ENCODE measurements around the gene SKA3. TPM values are rescaled to one million over a fixed set of nuclear protein-coding genes. Genes with fewer than 3 reads are reported as not detected.
"Not testable (repeated sequence)": the region's sequence is repeated elsewhere in the genome, so short reads cannot be mapped to it uniquely, and the experiment has no call there.

SKA3 gene
- polyA plus RNA-seq, 1 experiment = 7.3 TPM

DNA sequence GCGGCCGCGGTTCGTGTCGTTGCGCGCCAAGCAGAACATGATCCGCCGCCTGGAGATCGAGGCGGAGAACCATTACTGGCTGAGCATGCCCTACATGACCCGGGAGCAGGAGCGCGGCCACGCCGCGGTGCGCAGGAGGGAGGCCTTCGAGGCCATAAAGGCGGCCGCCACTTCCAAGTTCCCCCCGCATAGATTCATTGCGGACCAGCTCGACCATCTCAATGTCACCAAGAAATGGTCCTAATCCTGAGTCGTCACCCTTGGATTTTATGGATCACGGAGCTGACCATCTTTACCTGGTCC is 581 bp upstream of the SKA3 start:
- no peak for DNase-seq (ENCODE audit: low read depth, low spot score)
- ChIA-PET CTCF (interaction anchor here (0.9 to 3.7 kb wide), 4 partner anchors 27 to 301 kb away, joined by 3 to 37 read pairs (median 5); no protein-coding TSS in a partner anchor), POLR2A (interaction anchor here (0.6 to 1.7 kb wide), 4 partner anchors 21 to 233 kb away, joined by 3 to 6 read pairs (median 4); no protein-coding TSS in a partner anchor)

DNA sequence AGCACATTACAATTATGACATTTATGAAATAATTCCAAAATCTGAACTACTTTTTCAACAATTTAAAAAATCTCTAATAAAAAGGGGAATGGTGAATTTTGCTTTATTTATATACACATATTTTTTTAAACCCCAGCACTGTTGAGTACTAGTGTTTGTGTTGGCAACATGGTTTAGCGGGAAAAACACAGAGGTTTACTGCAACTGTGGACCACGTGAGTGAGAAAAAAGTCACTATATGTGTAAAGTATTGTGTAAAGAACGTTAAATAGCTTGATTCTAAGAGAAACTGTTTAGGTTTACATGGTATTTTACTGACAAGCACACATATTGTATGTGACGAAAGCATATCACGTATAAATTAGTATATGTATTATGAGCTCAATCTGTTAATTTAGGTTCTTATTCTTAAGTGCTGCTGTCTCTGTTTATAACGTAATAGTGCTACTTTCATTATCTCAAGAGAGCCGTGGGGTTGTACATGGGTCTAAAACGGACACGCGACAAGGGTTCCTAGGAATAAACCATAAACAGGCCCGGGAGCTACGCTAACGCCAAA is 617 bp downstream of the SKA3 start:
- Histone ChIP-seq H3K9me3 (ENCODE audit: control insufficient read depth, insufficient read depth, low read length) (no peaks in the 10 kb centered on the region; the same call in 1 of the 2 replicates), H3K4me3 (ENCODE audit: low read depth, low read length) (peak overlapping the region; percentile 86), H3K27me3 (ENCODE audit: control insufficient read depth, insufficient read depth, low read length) (no peaks in the 10 kb centered on the region), H3K27ac (ENCODE audit: low read depth, low read length) (no peak overlapping the region)
- POLR2A ChIA-PET = interaction anchor here (0.5 to 1.7 kb wide), 6 partner anchors 46 to 280 kb away, joined by 3 to 6 read pairs (median 3); no protein-coding TSS in a partner anchor
- DNase-seq (ENCODE audit: low read depth, low spot score) = no peak
- TF ChIP-seq, protein P1, sequence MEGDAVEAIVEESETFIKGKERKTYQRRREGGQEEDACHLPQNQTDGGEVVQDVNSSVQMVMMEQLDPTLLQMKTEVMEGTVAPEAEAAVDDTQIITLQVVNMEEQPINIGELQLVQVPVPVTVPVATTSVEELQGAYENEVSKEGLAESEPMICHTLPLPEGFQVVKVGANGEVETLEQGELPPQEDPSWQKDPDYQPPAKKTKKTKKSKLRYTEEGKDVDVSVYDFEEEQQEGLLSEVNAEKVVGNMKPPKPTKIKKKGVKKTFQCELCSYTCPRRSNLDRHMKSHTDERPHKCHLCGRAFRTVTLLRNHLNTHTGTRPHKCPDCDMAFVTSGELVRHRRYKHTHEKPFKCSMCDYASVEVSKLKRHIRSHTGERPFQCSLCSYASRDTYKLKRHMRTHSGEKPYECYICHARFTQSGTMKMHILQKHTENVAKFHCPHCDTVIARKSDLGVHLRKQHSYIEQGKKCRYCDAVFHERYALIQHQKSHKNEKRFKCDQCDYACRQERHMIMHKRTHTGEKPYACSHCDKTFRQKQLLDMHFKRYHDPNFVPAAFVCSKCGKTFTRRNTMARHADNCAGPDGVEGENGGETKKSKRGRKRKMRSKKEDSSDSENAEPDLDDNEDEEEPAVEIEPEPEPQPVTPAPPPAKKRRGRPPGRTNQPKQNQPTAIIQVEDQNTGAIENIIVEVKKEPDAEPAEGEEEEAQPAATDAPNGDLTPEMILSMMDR (IDR thresholded peaks at IDR 0.05; ENCODE audit: low read depth, low read length) = no peak
- CTCF ChIA-PET = interaction anchor here (0.9 to 3.7 kb wide), 5 partner anchors 120 to 302 kb away, joined by 4 to 37 read pairs (median 5); no protein-coding TSS in a partner anchor

More for the DNA sequence above, 581 bp upstream of the SKA3 start:
- Histone ChIP-seq H3K4me3 (ENCODE audit: low read depth, low read length) (peak overlapping the region; percentile 86), H3K27me3 (ENCODE audit: control insufficient read depth, insufficient read depth, low read length) (no peaks in the 10 kb centered on the region), H3K27ac (ENCODE audit: low read depth, low read length) (peak overlapping the region; percentile 87), H3K9me3 (ENCODE audit: control insufficient read depth, insufficient read depth, low read length) (no peaks in the 10 kb centered on the region; the same call in 1 of the 2 replicates)
- TF ChIP-seq, protein P1 (IDR thresholded peaks at IDR 0.05; ENCODE audit: low read depth, low read length) = no peak

DNA sequence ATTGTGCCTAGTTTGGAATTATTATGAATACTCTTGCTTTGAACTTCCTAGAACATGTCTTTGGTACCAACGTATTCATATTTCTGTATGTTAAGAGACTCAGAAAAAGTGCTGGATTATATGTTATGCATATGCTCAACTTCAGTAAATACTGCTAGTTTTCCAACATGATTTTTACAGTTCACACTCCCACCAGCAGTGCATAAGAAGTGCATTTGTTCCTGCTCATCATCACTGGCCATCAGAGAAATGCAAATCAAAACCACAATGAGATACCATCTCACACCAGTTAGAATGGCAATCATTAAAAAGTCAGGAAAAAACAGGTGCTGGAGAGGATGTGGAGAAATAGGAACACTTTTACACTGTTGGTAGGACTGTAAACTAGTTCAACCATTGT is 2.6 kb downstream of the SKA3 start:
- H3K27ac ChIP-seq (ENCODE audit: low read depth, low read length); CTCF ChIA-PET; POLR2A ChIA-PET; H3K27me3 ChIP-seq (ENCODE audit: control insufficient read depth, insufficient read depth, low read length); H3K9me3 ChIP-seq (ENCODE audit: control insufficient read depth, insufficient read depth, low read length); H3K4me3 ChIP-seq (ENCODE audit: low read depth, low read length); DNase-seq (ENCODE audit: low read depth, low spot score): not testable (repeated sequence)

DNA sequence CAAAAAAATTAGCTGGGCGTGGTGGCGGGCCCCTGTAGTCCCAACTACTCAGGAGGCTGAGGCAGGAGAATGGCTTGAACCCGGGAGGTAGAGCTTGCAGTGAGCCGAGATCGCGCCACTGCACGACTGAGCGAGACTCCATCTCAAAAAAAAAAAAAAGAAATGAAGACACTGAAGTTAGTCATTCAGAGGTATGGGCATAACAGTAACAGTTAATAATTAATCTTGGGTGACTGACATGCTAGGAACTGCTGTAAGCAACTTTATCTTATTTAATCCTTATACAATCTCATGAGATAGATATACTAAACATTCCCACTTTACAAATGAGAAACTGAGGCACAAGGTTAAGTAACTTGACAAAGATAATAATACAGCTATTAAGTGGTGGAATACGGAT is 4.9 kb downstream of the SKA3 start:
- Histone ChIP-seq H3K27ac (ENCODE audit: low read depth, low read length) (no peak overlapping the region), H3K27me3 (ENCODE audit: control insufficient read depth, insufficient read depth, low read length) (no peaks in the 10 kb centered on the region), H3K4me3 (ENCODE audit: low read depth, low read length) (no peak overlapping the region), H3K9me3 (ENCODE audit: control insufficient read depth, insufficient read depth, low read length) (no peaks in the 10 kb centered on the region; the same call in 1 of the 2 replicates)
- POLR2A ChIA-PET = no interaction called here
- TF ChIP-seq, protein P1 (IDR thresholded peaks at IDR 0.05; ENCODE audit: low read depth, low read length) = no peak
- CTCF ChIA-PET = interaction anchor here (2.2 kb wide), 1 partner anchor 306 kb away, joined by 8 read pairs; no protein-coding TSS in a partner anchor
- no peak for DNase-seq (ENCODE audit: low read depth, low spot score)

DNA sequence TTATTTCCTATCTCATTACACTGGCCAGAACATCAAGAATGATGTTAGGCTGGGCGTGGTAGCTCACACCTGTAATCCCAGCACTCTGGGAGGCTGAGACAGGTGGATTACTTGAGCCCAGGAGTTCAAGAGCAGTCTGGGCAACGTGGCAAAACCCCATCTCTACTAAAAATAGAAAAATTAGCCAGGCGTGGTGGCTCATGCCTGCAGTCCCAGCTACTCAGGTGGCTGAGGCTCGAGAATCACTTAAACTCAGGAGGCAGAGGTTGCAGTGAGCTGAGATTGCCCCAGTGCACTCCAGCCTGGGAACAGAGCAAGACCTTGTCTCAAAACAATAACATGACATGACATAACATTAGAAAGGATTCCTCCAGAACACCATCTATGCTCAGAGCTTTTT is 10.7 kb downstream of the SKA3 start:
- H3K27ac ChIP-seq (ENCODE audit: low read depth, low read length); POLR2A ChIA-PET; H3K4me3 ChIP-seq (ENCODE audit: low read depth, low read length); H3K27me3 ChIP-seq (ENCODE audit: control insufficient read depth, insufficient read depth, low read length); H3K9me3 ChIP-seq (ENCODE audit: control insufficient read depth, insufficient read depth, low read length); DNase-seq (ENCODE audit: low read depth, low spot score): not testable (repeated sequence)
- CTCF ChIA-PET = interaction anchor here (0.6 to 1.7 kb wide), 4 partner anchors 16 to 313 kb away, joined by 3 to 8 read pairs (median 4); no protein-coding TSS in a partner anchor

DNA sequence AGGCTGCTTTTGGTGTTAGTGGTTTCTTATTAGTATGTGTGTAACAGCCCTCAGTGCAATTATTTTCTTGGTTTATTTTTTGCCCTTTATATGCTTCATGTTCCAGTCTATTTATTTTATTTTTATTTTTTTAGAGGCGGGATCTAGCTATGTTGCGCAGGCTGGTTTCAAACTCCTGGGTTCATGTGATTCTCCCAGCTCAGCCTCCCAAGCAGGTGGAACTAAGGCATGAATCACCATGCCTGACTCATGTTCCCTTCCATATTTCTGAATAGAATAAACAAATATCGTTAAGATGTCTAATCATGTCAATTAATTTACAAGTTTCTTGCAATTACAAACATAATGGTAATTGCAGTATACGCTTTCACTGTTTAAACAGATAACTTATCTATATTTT is 11.7 kb downstream of the SKA3 start:
- POLR2A ChIA-PET = no interaction called here
- CTCF ChIA-PET = no interaction called here
- H3K4me3 ChIP-seq (ENCODE audit: low read depth, low read length) = no peak overlapping the region
- H3K27me3 ChIP-seq (ENCODE audit: control insufficient read depth, insufficient read depth, low read length) = no peaks in the 10 kb centered on the region
- no peak overlapping the region for H3K27ac ChIP-seq (ENCODE audit: low read depth, low read length)
- DNase-seq (ENCODE audit: low read depth, low spot score) = no peak
- TF ChIP-seq, protein P1 (IDR thresholded peaks at IDR 0.05; ENCODE audit: low read depth, low read length) = no peak
- H3K9me3 ChIP-seq (ENCODE audit: control insufficient read depth, insufficient read depth, low read length) = no peaks in the 10 kb centered on the region
